HG03457 (cell line): Measurements from ENCODE around the gene ENTREP1.
"Not testable (repeated sequence)": the region's sequence is repeated elsewhere in the genome, so short reads cannot be mapped to it uniquely, and the experiment has no call there.

ENCODE experiments used
- ATAC-seq: cut with Tn5 transposase; IDR thresholded peaks from one replicate; pipeline ENCODE4 v1.9.1; 2021; ENCODE audit warnings: moderate number of reproducible peaks; ENCODE audit not compliant: unreplicated experiment

Gene ENTREP1

GRCh38 chr9:69400470-69400869 lies 75.5 kb downstream of the ENTREP1 start:
- no peak for ATAC-seq

- not testable (repeated sequence) for ATAC-seq
These were observed 84.9 kb downstream of the ENTREP1 start for GRCh38 chr9:69409936-69410335.

DNA sequence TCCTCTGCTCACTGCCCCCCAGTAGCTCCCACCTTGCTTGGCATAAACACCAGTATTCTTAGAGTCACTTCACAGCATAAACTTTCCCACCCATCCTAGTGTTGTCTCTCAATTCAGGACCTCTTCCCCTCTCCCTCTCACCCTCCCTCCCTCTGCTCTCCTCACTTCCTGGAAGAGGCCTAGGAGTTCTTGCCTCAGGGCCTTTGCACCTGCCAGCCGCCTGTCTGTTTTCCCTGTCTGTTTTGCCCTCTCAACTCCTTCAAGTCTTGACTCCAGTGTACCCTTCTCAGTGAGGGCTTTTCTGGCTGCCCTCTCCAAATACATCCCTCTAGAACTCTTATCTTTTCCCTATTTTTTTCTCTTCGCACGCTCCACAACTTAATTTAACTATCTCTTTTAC lies 86.2 kb downstream of the ENTREP1 start:
- no peak for ATAC-seq

DNA sequence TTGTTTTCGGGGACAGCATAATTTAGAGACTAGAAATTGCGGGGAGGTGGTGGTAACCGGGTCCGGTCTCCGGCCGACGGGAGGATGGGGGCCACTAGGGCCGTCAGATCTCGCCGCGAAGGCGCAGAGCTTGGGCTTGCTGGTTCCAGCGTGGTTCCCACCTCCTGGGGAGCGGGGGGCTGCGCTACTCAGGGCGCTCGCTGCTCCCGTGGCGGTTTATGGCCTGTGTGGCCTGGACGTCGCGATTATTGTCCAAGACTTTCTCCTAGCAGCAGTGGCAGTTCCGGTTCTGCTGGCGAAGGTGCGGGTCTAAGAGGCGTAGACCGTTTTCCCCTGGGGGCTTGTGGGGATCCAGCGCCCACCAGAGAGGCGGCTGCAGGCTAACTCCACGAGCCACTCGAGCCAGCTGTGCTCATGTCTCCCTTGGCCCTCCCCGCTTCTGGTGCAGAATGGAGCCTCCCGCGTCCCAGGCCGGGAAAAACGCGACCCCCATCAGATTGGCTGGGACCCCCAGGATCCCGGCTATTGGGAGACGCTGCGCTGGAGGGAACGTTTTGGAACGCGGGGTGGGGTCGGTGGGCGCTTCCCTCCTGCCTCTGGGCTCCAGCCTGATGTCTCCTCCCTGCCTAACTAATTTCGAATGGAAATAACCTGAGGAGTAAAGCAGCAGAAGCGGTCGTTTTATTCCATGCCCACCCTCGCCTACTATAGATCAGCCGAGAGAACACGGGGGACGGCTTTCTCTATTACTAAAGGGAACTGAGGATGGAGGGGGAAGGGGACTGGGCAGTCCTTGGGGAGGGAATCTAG lies 87.1 kb downstream of the ENTREP1 start:
- ATAC-seq = no peak

DNA sequence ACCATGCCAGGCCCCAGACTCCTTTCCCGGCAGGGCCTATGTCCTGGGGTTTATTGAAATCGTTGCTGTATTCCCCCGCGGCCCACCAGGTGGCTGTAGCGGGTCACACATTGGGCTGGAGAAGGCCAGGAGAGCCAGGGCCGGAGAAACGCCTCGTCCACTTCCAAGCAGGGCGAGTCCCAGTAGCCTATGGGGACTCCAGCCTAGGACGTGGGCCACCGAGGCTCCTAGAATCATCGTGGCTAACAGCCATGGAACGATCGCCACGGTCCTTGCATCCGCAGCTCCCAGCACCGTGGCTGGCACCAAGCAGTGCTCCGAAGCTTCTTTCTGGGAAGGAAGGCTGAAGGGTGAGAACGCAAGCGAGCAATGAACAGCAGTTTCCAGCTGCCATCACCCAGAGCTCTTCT lies 87.7 kb downstream of the ENTREP1 start:
- no peak for ATAC-seq

DNA sequence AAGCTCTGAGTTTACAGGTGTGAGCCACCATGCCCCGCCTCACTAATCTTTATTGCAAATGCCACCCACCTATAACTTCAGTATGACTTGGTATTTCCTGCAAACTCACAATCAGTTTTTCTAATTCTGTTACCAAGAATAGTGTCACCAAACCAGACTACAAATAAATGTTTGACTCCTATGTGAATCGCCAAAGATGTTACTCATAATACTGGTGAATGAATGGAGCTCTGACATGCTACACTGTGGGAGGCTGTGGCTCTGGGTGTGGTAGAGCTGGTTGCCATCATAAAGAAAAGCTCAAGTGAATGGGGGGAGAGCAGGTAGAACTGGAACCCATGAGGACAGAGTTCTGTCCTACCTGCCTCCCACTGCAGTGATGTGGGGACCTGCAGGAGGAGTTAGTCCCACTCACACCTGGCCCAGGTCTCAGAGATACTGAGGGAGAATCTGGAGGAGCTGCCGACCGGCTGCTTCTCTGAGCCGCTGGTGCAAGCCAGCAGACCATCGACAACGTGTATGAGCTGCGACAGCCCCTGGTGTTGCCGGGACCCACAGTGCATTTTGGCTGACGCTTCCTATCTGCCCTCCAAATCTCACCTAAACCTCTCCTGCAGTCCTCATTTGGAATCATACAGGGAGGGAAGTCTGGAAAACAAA lies 95.7 kb downstream of the ENTREP1 start:
- ATAC-seq = no peak

DNA sequence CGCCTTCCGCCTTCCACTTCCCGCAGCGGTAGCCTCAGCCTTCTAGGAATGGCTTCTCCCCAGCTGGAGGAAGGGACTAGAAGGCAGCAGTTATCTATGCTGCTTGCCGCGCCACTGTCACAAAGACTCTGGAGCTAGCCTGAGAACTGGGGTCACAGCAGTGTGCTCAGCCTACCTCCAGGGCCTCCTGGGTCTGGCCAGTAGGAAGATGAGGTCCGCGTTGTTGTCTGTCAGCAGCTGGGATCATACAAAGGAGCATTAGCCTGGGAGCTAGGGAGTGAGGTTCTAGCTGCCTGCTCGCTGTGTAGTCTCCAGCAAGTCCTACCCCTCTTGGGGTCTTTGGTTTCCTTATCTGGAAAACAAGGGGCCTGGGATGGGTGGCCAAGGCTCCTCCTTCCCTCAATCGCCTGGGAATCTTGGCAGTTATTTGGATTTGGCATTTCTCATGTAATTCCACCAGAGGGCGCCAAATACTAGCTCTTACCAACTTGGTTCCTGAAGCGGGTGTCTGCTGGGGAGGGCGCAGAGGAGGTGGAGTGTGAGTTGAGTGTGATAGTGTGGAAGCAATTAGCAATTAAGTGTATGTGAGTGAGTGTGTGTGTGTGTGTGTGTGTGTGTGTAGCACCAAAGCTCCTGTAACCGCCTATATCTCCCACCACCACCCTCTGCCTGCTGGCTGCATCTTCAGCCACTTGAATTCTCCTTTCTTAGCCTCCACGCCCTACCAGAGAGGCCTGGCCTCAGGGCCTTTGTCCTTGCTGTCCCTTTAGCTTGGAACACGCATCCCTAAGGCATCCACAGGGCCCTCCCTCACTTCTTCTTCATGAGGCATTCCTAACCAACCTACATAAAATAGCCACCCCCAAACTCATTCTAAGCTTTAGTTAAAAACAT lies 97.1 kb downstream of the ENTREP1 start:
- ATAC-seq = no peak

- no peak for ATAC-seq
These were observed 100.3 kb downstream of the ENTREP1 start for GRCh38 chr9:69425136-69425801.

DNA sequence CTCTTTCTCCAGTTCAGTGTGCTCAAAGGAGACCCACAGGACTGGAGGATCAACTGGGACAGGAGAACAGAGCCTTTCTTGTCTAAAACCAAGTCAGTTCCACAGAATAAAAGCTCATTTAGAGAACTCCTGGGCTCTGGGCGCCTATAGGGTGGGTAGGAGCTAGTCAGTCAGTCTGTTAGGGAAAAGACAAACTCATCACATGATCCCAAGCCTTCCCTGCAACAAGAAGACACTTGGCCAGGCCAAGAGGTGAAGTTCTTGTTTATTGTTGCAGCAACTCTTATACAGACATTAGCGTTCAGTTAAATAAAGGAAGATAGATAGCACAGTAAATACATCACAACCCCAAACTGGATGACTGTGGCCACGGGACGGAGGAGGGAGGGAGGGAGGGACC lies 102.3 kb downstream of the ENTREP1 start:
- ATAC-seq = no peak

GRCh38 chr9:69428017-69428785 lies 103.2 kb downstream of the ENTREP1 start:
- ATAC-seq = no peak

GRCh38 chr9:69429281-69429680 lies 104.3 kb downstream of the ENTREP1 start:
- no peak for ATAC-seq

- no peak for ATAC-seq
These were observed 105.2 kb downstream of the ENTREP1 start for GRCh38 chr9:69430206-69430605.

DNA sequence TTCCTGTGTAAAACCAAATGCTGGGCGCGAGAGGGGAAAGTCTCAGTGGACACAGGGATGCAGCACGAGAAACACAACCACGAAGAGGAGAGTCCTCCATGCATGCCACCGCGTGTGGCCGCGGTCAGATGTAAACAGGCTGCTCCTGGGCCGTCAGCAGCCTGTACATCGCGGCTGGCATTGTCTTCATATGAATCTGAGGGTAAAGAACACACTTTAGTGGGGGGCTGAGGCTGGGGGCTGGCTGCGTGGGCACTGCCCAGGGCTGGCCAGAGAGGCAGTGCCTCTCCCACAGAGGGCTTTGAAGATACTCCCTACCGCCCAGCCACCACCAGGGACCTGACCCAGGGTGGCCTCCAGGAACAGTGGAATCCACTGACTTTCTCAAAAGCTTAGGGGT lies 106.2 kb downstream of the ENTREP1 start:
- ATAC-seq = no peak

GRCh38 chr9:69431777-69432176 lies 106.8 kb downstream of the ENTREP1 start:
- no peak for ATAC-seq

- ATAC-seq = no peak
These were observed 107.6 kb downstream of the ENTREP1 start for GRCh38 chr9:69432623-69433022.

DNA sequence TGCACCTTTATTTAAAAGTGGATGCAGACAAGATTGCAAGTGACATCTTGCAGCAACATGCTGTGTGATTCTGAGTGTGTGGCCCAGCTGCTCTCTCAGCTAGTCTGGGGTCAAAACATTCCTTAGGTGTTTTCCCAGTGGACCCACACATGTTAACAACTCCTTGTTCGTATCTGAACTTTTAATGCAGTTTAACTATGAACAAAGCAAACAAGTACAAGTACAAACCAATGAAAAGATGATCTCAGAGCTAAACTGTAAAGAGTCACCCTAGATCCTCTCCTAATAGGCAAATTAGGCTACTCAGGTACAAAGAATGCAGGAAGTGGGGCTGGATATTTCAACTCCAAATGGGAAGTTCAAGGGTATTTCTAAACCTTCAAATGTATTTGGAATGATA lies 108.4 kb downstream of the ENTREP1 start:
- ATAC-seq = no peak

DNA sequence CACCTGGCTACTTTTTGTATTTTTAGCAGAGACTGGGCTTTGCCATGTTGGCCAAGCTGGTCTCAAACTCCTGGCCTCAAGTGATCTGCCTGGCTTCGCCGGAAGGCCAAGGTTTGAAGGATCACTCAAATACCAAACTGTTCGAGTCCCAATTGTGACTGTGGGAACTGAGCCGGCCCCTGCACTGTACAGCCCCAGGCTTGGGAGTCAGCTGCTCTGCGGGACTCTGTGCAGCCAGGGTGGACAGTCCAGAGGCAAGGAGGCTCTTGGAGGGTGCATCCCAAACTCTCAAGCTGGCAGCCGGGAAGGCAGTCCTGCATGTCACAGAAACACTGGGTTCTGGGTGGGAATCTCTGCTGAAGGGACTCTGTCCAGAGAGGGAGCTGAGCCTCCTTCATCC lies 109.0 kb downstream of the ENTREP1 start:
- ATAC-seq = no peak

GRCh38 chr9:69439654-69440053 lies 114.6 kb downstream of the ENTREP1 start:
- ATAC-seq = not testable (repeated sequence)

DNA sequence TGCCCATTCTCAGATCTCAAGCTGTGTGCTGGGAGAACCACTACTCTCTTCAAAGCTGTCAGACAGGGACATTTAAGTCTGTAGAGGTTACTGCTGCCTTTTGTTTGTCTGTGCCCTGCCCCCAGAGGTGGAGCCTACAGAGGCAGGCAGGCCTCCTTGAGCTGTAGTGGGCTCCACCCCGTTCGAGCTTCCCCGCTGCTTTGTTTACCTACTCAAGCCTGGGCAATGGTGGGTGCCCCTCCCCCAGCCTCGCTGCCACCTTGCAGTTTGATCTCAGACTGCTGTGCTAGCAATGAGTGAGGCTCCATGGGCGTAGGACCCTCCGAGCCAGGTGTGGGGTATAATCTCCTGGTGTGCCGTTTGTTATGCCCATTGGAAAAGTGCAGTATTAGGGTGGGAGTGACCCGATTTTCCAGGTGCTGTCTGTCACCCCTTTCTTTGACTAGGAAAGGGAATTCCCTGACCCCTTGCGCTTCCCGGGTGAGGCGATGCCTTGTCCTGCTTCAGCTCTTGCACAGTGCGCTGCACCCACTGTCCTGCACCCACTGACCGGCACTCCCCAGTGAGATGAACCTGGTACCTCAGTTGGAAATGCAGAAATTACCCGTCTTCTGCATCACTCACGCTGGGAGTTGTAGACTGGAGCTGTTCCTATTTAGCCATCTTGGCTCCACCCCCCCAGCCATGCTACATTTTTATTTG lies 115.4 kb downstream of the ENTREP1 start:
- not testable (repeated sequence) for ATAC-seq
